Upper lobe of left lung (tissue), 4 donors: Measurements from ENCODE around the gene KCNH1.

Experiments
- POLR2A ChIP-seq, 4 donors: fragments of 450-650 bp; IDR thresholded peaks; one replicate each; pipeline ENCODE4 v1.5.1; 2016 to 2017; ENCODE audit warnings: antibody characterized with exemption in 4 of 4, mild to moderate bottlenecking in 2 of 4
- TF ChIP-seq, protein P1 (sequence below), 6 experiments: fragments of 450-650 bp in 4 of 6; fragments of 200-600 bp in 2 of 6; sonication (generic) in 2 of 6; IDR thresholded peaks; one replicate each; pipeline ENCODE4 v1.5.1; 2016 to 2019; ENCODE audit warnings: antibody characterized with exemption in 6 of 6

DNA sequence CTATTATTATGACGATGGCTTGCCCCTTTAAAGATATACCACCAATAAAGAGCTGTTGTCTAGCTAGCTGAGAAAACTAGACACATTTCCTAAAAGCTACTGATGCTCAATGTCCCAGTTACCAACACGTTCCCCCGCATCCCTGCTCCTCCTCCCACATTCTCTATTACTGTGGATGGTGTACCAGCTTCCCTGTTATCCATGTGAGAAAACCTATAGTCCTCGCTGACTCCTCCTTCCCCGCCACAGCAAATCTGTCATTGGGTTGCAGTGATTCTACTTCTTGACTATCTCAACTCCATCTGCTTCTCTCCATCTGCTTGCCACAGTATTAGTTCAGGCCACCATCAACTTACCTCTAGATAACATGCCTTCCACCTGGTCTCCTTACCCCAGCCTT is 337.5 kb downstream of the KCNH1 start:
- TF ChIP-seq, protein P1, sequence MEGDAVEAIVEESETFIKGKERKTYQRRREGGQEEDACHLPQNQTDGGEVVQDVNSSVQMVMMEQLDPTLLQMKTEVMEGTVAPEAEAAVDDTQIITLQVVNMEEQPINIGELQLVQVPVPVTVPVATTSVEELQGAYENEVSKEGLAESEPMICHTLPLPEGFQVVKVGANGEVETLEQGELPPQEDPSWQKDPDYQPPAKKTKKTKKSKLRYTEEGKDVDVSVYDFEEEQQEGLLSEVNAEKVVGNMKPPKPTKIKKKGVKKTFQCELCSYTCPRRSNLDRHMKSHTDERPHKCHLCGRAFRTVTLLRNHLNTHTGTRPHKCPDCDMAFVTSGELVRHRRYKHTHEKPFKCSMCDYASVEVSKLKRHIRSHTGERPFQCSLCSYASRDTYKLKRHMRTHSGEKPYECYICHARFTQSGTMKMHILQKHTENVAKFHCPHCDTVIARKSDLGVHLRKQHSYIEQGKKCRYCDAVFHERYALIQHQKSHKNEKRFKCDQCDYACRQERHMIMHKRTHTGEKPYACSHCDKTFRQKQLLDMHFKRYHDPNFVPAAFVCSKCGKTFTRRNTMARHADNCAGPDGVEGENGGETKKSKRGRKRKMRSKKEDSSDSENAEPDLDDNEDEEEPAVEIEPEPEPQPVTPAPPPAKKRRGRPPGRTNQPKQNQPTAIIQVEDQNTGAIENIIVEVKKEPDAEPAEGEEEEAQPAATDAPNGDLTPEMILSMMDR (IDR thresholded peaks at IDR 0.05), result no peak
- no peak for TF ChIP-seq POLR2A (IDR thresholded peaks at IDR 0.05)
